Endodermal cell (in vitro differentiated cells): ENCODE data around the gene KLHL35. TPM values are rescaled to one million over a fixed set of nuclear protein-coding genes. Genes with fewer than 3 reads are reported as not detected.

ENCODE experiments used
- DNase-seq: peaks from one replicate; pipeline ENCODE4 v3.0.0-alpha.2; 2017
- H3K27ac ChIP-seq: 2 replicates; pipeline ENCODE4 v1.5.1; 2013; ENCODE audit warnings: mild to moderate bottlenecking, low read depth, low read length, moderate library complexity
- H3K27me3 ChIP-seq: 2 replicates; pipeline ENCODE4 v1.6.1; 2013; ENCODE audit warnings: mild to moderate bottlenecking, low read length, moderate library complexity; ENCODE audit not compliant: insufficient read depth, control insufficient read depth, poor library complexity, severe bottlenecking
- H3K36me3 ChIP-seq: 2 replicates; pipeline ENCODE4 v1.7.0; 2013; ENCODE audit warnings: mild to moderate bottlenecking, low read length, moderate library complexity; ENCODE audit not compliant: control insufficient read depth, insufficient read depth
- H3K4me1 ChIP-seq: one replicate; pipeline ENCODE4 v1.7.0; 2013; ENCODE audit warnings: low read length; ENCODE audit not compliant: control insufficient read depth, insufficient read depth
- H3K4me3 ChIP-seq: 2 replicates; pipeline ENCODE4 v1.5.1; 2013; ENCODE audit warnings: mild to moderate bottlenecking, low read length, moderate library complexity
- H3K9ac ChIP-seq: 2 replicates; pipeline ENCODE4 v1.6.1; 2013; ENCODE audit warnings: mild to moderate bottlenecking, low read length, moderate library complexity; ENCODE audit not compliant: poor library complexity, severe bottlenecking; ENCODE audit errors: extremely low read depth
- H3K9me3 ChIP-seq: 2 replicates; pipeline ENCODE4 v1.6.1; 2013; ENCODE audit warnings: mild to moderate bottlenecking, low read length, moderate library complexity; ENCODE audit not compliant: control insufficient read depth
- H3K27ac Mint-ChIP-seq: 2 replicates; pipeline ENCODE4 v1.8.0; 2020; ENCODE audit warnings: mixed read lengths
- H3K27me3 Mint-ChIP-seq: 2 replicates; pipeline ENCODE4 v1.8.0; 2021; ENCODE audit warnings: mild to moderate bottlenecking, mixed read lengths; ENCODE audit not compliant: insufficient read depth
- H3K36me3 Mint-ChIP-seq: 2 replicates; pipeline ENCODE4 v1.8.0; 2020; ENCODE audit warnings: low read depth, mixed read lengths
- H3K4me1 Mint-ChIP-seq: 2 replicates; pipeline ENCODE4 v1.8.0; 2020; ENCODE audit warnings: mixed read lengths
- H3K4me3 Mint-ChIP-seq: 2 replicates; pipeline ENCODE4 v1.8.0; 2020; ENCODE audit warnings: mild to moderate bottlenecking, moderate library complexity, mixed read lengths
- H3K9me3 Mint-ChIP-seq: 2 replicates; pipeline ENCODE4 v1.8.0; 2020; ENCODE audit warnings: mild to moderate bottlenecking, mixed read lengths
- WGBS, 2 experiments: methylation state at CpG; one replicate each; pipeline versions ENCODE4 v1.1.5 to v1.1.7; 2013; ENCODE audit warnings: missing lambda C conversion rate in 2 of 2, mixed read lengths in 1 of 2; ENCODE audit not compliant: insufficient coverage in 1 of 2, insufficient read length in 1 of 2; 5-methylcytosine and 5-hydroxymethylcytosine counted together
- total RNA-seq, 2 donors: library from RNA; stranded (reverse); fragmentation: NEBNext Ultra II Directional in 1 of 2; extraction: Animal tissue kit (Norgen Biotek cat#: 25700) in 1 of 2; gene quantifications; 2 replicates in 1 of 2; 3 replicates in 1 of 2; pipeline ENCODE4 v1.2.1, GENCODE V29; 2021
- TF ChIP-seq, protein P1 (sequence below): fragments of 200-600 bp; sonication (generic); conservative IDR thresholded peaks from 2 replicates; pipeline ENCODE4 v1.5.0; 2021; ENCODE audit warnings: antibody characterized with exemption, mild to moderate bottlenecking

KLHL35 gene
- total RNA-seq, 2 donors from 2014 or later: 0.48 TPM; not detected in 1

DNA sequence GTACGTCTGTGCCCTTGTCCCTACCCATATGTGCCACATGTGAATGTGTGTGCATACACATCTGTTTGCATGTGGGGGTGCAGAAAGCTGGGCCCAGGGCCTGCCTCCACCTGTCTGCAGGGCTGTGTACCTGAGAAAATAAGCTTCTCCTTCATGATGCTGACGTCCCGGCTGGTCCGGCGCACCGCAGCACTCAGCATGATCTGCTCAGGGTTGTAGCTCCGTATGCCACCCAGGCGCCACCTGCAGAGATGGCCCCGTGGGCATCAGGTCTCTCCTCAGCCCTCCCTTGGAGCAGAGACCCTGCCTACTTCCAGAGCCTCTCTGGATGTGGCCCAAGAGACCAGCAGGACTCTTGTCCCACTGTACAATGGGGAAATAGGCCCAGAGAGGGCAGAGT, 3.8 kb upstream of the KLHL35 start:
- no peak overlapping the region for H3K4me3 Mint-ChIP-seq
- Histone ChIP-seq H3K4me3 (no peak overlapping the region), H3K27ac (no peak overlapping the region), H3K9me3 (no peaks in the 10 kb centered on the region), H3K27me3 (peaks cover 19% of the 10 kb centered on the region), H3K4me1 (peaks cover 5% of the 10 kb centered on the region), H3K36me3 (no peaks in the 10 kb centered on the region), H3K9ac (no peak overlapping the region)
- peaks cover 23% of the 10 kb centered on the region for H3K27me3 Mint-ChIP-seq
- H3K9me3 Mint-ChIP-seq: no peaks in the 10 kb centered on the region
- no peaks in the 10 kb centered on the region for H3K36me3 Mint-ChIP-seq
- peaks cover 23% of the 10 kb centered on the region for H3K4me1 Mint-ChIP-seq
- TF ChIP-seq, protein P1, sequence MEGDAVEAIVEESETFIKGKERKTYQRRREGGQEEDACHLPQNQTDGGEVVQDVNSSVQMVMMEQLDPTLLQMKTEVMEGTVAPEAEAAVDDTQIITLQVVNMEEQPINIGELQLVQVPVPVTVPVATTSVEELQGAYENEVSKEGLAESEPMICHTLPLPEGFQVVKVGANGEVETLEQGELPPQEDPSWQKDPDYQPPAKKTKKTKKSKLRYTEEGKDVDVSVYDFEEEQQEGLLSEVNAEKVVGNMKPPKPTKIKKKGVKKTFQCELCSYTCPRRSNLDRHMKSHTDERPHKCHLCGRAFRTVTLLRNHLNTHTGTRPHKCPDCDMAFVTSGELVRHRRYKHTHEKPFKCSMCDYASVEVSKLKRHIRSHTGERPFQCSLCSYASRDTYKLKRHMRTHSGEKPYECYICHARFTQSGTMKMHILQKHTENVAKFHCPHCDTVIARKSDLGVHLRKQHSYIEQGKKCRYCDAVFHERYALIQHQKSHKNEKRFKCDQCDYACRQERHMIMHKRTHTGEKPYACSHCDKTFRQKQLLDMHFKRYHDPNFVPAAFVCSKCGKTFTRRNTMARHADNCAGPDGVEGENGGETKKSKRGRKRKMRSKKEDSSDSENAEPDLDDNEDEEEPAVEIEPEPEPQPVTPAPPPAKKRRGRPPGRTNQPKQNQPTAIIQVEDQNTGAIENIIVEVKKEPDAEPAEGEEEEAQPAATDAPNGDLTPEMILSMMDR: no peak
- 90 to 93% methylated on average over 3 to 9 of the region's 9 CpGs for WGBS, 2 experiments
- DNase-seq: no peak
- no peak overlapping the region for H3K27ac Mint-ChIP-seq

DNA sequence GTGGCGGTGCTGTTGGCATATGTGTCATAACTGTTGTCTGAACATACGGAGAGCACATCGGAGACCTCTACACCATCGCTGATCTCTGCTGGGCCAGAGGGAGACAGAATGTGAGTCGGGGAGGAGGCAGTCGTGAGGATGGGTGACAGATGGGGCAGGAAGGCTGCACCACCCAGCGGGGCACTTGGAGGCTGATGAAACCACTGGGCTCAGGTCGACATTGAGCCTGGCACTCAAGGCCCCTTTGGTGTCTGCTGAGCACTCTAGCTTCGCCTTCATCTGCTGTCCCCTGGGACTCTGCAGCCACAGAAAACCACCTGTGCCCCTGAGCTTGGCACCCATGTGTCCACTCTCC, 2.5 kb upstream of the KLHL35 start:
- Histone ChIP-seq H3K27me3 (peaks cover 31% of the 10 kb centered on the region), H3K36me3 (no peaks in the 10 kb centered on the region), H3K4me1 (peaks cover 5% of the 10 kb centered on the region), H3K9ac (no peak overlapping the region), H3K9me3 (no peaks in the 10 kb centered on the region), H3K4me3 (no peak overlapping the region), H3K27ac (no peak overlapping the region)
- no peak for DNase-seq
- Mint-ChIP-seq H3K27me3 (peaks cover 36% of the 10 kb centered on the region), H3K4me1 (peaks cover 24% of the 10 kb centered on the region), H3K27ac (no peak overlapping the region), H3K36me3 (no peaks in the 10 kb centered on the region), H3K9me3 (no peaks in the 10 kb centered on the region), H3K4me3 (no peak overlapping the region)
- TF ChIP-seq, protein P1: no peak
- 88 to 91% methylated on average over 5 to 9 of the region's 9 CpGs for WGBS, 2 experiments

DNA sequence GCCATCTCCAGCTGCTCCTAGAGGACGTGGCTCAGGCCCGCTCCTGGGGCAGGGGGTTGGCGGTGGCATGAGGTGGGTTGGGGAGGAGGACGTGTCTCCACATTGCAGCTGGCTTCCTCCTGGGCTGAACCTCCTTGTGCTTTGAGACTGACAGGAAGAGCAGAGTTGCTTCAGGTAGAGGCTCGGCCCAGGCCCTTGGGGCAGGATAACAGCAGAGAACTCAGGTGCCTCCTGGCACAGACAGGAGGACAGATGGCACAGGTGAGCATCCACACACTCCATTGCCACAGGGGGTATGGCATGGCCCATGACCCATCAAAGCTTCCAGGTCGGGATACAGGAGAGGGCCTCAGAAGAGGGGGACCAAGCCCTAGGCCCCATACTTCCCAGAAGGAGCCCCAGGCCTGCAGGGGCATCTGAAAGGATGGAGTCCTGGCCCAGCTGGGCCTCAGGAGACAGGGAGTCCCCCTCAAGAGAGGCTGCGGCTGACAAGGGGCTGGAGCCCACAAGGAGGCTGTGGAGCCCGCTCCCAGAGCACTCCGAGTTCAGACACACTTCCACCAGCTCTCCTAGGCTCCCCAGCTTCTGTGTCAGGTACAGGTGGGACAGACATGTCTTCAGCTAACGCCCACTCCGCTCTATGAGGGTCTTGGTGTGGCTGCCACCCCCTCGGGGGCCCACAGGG, 2.0 kb upstream of the KLHL35 start:
- H3K4me3 Mint-ChIP-seq: no peak overlapping the region
- Histone ChIP-seq H3K4me1 (peaks cover 5% of the 10 kb centered on the region), H3K27me3 (peaks cover 36% of the 10 kb centered on the region), H3K9ac (no peak overlapping the region), H3K27ac (no peak overlapping the region), H3K36me3 (no peaks in the 10 kb centered on the region), H3K4me3 (no peak overlapping the region), H3K9me3 (no peaks in the 10 kb centered on the region)
- H3K27me3 Mint-ChIP-seq: peaks cover 38% of the 10 kb centered on the region
- H3K36me3 Mint-ChIP-seq: no peaks in the 10 kb centered on the region
- peaks cover 20% of the 10 kb centered on the region for H3K4me1 Mint-ChIP-seq
- whole genome bisulfite sequencing, 2 experiments: 88 to 94% methylated on average over 5 to 12 of the region's 12 CpGs
- H3K27ac Mint-ChIP-seq: no peak overlapping the region
- TF ChIP-seq, protein P1: no peak
- H3K9me3 Mint-ChIP-seq: no peaks in the 10 kb centered on the region
- DNase-seq: no peak
